ENCODE data around the gene NIT1. TPM values are rescaled to one million over a fixed set of nuclear protein-coding genes. Genes with fewer than 3 reads are reported as not detected.

NIT1 gene
- total and polyA plus RNA-seq, 2 of the 8 experiments (the other 6 are each of a cell fraction or from before 2014, with no cell fraction given): 33.0 to 40.4 TPM

DNA sequence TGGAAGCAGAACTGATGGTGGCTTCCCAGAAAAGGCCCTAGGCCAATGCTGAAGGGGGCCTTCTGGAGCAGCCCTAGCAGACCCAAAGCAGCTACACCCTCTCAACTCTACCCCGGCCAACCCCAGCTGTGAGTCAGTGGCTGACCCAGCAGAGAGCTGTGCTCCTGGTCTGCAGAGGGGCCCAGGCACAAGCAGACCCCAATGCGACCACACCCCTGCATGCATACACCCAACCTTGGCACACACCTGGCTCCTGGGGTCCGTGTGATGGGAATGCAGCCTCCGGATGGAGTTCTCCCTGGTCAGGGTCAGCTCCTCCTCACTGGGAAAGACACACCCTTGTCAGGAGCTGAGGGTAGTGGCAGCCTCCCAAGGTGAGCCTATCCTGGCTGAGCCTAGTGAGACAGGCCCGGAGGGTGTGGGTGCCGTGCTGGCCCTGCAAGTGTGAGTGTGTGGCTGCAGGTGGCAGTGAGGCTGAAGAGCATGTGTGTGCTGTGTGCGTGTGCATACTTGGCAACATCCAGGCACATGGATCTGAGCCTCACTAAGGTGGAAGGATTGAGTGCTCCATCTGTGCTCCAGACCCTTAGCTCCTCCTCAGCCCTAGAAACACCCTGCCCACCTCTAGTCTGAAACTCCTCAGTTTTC lies 44.3 kb upstream of the NIT1 start:
- ChIA-PET POLR2A (ENCODE audit: partially characterized antibody) (interaction anchor here (1.5 kb wide), 1 partner anchor 11 kb away, joined by 5 read pairs; no protein-coding TSS in a partner anchor), CTCF (ENCODE audit: partially characterized antibody) (interaction anchor here (0.7 to 17.8 kb wide), 8 partner anchors 11 to 81 kb away, joined by 3 to 282 read pairs (median 6); partner anchors contain the start of genes KLHDC9 and NECTIN4)
- Histone ChIP-seq H2AFZ (ENCODE audit: low read length) (no peak overlapping the region; the same call in 1 of the 2 replicates), H3K27ac (ENCODE audit: low read depth, low read length) (no peak overlapping the region), H3K4ac (replicated peaks; ENCODE audit: insufficient read length, low read depth, low read length) (peak overlapping the region; percentile 72), H3K56ac (replicated peaks; ENCODE audit: insufficient read length, low read depth, low read length) (no peak overlapping the region), H3K79me1 (ENCODE audit: low read depth, low read length) (no peaks in the 10 kb centered on the region), H2BK20ac (ENCODE audit: low read length) (peak overlapping the region; percentile 7; the same call in 1 of the 2 replicates), H2BK120ac (replicated peaks; ENCODE audit: low read depth, low read length) (no peak overlapping the region), H2AK5ac (ENCODE audit: low read depth, low read length) (no peak overlapping the region), H3K4me1 (replicated peaks in 1 of 4; ENCODE audit: control insufficient read depth in 3 of 4, insufficient read depth in 4 of 4, low read length in 3 of 4) (peaks cover 0 to 8% (median 2%) of the 10 kb centered on the region in 4 experiments; a peak in 3 of 7 replicates), H4K5ac (ENCODE audit: insufficient read length, low read depth, low read length) (no peak overlapping the region), H3K14ac (ENCODE audit: insufficient read length) (no peak overlapping the region), H4K20me1 (replicated peaks in 1 of 2; ENCODE audit: control insufficient read depth in 1 of 2, insufficient read depth in 2 of 2, low read length in 2 of 2) (peaks cover 0 to 3% of the 10 kb centered on the region in 2 experiments), H3K23me2 (ENCODE audit: low read depth, low read length) (no peaks in the 10 kb centered on the region), H3K18ac (ENCODE audit: extremely low read depth, low read length) (no peak overlapping the region; the same call in 1 of the 2 replicates), H4K8ac (ENCODE audit: extremely low read depth, insufficient read depth, low read length) (no peak overlapping the region), H3K79me2 (ENCODE audit: control insufficient read depth in 1 of 2, insufficient read depth in 2 of 2, low read length in 2 of 2) (no peaks in the 10 kb centered on the region), H2BK12ac (ENCODE audit: low read depth, low read length) (no peak overlapping the region), H3K36me3 (ENCODE audit: control insufficient read depth in 2 of 4, insufficient read depth in 4 of 4, low read length in 3 of 4) (no peaks in the 10 kb centered on the region), H4K91ac (replicated peaks; ENCODE audit: insufficient read length, low read length) (peak overlapping the region; percentile 15), H2BK15ac (ENCODE audit: low read length) (no peak overlapping the region), H3K4me2 (ENCODE audit: insufficient read depth in 1 of 2, low read depth in 2 of 2, low read length in 2 of 2) (no peak overlapping the region), H3K27me3 (replicated peaks in 1 of 4; ENCODE audit: control insufficient read depth in 3 of 4, extremely low read depth in 1 of 4, insufficient read depth in 3 of 4, low read length in 3 of 4) (no peaks in the 10 kb centered on the region), H2BK5ac (ENCODE audit: low read depth, low read length) (peak overlapping the region; percentile 0; the same call in 1 of the 2 replicates), H3K4me3 (ENCODE audit: extremely low read depth in 1 of 4, insufficient read depth in 2 of 4, low read depth in 3 of 4, low read length in 4 of 4) (no peak overlapping the region), H3K23ac (ENCODE audit: insufficient read length) (no peak overlapping the region), H3K9me3 (ENCODE audit: insufficient read depth in 2 of 2, low read depth in 1 of 2, low read length in 1 of 2) (no peaks in the 10 kb centered on the region), H3K9ac (replicated peaks in 1 of 4; ENCODE audit: extremely low read depth in 1 of 4, low read depth in 3 of 4, low read length in 3 of 4) (no peak overlapping the region)
- WGBS, 2 experiments (ENCODE audit: extremely low coverage in 1 of 2, insufficient coverage in 1 of 2, insufficient read length in 1 of 2, insufficient replicate concordance in 2 of 2, low coverage in 1 of 2, low lambda C conversion rate in 2 of 2, missing lambda C conversion rate in 1 of 2): 75% methylated on average over 7 of the region's 7 CpGs; no CpG with 5 or more reads in 1 of the 2 experiments
- TF ChIP-seq KDM4A (IDR thresholded peaks at IDR 0.05; ENCODE audit: low read depth, low read length, severe bottlenecking): no peak
- no peak for TF ChIP-seq SAP30 (IDR thresholded peaks at IDR 0.05; ENCODE audit: insufficient read depth, insufficient replicate concordance, low read length)
- TF ChIP-seq, protein P1, sequence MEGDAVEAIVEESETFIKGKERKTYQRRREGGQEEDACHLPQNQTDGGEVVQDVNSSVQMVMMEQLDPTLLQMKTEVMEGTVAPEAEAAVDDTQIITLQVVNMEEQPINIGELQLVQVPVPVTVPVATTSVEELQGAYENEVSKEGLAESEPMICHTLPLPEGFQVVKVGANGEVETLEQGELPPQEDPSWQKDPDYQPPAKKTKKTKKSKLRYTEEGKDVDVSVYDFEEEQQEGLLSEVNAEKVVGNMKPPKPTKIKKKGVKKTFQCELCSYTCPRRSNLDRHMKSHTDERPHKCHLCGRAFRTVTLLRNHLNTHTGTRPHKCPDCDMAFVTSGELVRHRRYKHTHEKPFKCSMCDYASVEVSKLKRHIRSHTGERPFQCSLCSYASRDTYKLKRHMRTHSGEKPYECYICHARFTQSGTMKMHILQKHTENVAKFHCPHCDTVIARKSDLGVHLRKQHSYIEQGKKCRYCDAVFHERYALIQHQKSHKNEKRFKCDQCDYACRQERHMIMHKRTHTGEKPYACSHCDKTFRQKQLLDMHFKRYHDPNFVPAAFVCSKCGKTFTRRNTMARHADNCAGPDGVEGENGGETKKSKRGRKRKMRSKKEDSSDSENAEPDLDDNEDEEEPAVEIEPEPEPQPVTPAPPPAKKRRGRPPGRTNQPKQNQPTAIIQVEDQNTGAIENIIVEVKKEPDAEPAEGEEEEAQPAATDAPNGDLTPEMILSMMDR (IDR thresholded peaks at IDR 0.05; ENCODE audit: control extremely low read depth in 1 of 3, insufficient read depth in 1 of 3, low read depth in 1 of 3, low read length in 3 of 3): peak in 2 of 3 experiments; percentile 15 to 18; a peak in 2 of 4 replicates
- no peak for FAIRE-seq
- no peak for DNase-seq (ENCODE audit: low read depth in 1 of 2, low spot score in 2 of 2)

All from H1 (cell line).